NCI-H82 treated with DMSO at 0.1 percent for 48 hours (cell line): ENCODE measurements around the gene PPP2R5B.
"Not testable (repeated sequence)": the region's sequence is repeated elsewhere in the genome, so short reads cannot be mapped to it uniquely, and the experiment has no call there.

Source experiments
- DNase-seq: peaks from one replicate; lab custom pipeline; 2025; ENCODE audit not compliant: unreplicated experiment; lab: John Stamatoyannopoulos, UW

The PPP2R5B gene

GRCh38 chr11:64974124-64974523 is 49.6 kb downstream of the PPP2R5B start:
- DNase-seq = no peak

GRCh38 chr11:64976651-64977050 is 52.2 kb downstream of the PPP2R5B start:
- no peak for DNase-seq

- DNase-seq = not testable (repeated sequence)
Measured at GRCh38 chr11:64983339-64983738, 58.9 kb downstream of the PPP2R5B start.
